GM12875 (cell line): ENCODE results near the gene NEK6.

Source experiments
- H3K4me3 ChIP-seq: one replicate; pipeline ENCODE4 v1.5.1; 2011; ENCODE audit warnings: low read depth, low read length, control low read depth
- TF ChIP-seq, protein P1 (sequence below): IDR thresholded peaks from 2 replicates; pipeline ENCODE4 v1.5.1; 2011; ENCODE audit warnings: low read depth, mild to moderate bottlenecking, control low read depth, inconsistent platforms, low read length, moderate library complexity, borderline replicate concordance; ENCODE audit not compliant: insufficient read depth

NEK6 gene

DNA sequence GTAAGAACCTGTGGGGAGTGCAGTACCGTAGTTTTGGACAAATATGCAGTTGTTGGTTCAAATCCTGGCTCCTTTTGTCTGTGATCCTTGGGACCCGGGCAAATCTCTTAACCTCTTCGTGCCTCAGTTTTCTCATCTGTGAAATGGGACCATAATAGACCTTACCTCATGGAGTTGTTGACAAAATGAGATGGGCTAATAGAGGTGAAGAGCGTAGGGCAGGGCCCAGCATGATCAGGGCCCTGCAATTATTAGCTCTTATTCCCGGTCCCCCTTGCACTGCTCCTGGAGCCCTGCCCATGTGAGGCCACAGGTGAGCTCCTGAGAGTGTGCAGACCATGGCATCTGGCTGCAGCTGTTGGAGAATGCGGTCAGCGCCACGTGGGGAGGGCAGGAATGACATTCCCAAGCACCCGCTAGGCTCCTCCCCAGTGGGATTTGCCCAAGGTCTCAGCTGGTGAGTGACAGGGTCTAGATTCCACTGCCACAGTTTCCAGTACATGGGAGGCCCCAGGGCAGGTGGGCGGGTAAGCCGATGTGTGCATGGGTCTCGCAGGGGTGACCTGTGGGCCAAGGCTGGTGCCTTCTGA lies 41.0 kb downstream of the NEK6 start:
- TF ChIP-seq, protein P1, sequence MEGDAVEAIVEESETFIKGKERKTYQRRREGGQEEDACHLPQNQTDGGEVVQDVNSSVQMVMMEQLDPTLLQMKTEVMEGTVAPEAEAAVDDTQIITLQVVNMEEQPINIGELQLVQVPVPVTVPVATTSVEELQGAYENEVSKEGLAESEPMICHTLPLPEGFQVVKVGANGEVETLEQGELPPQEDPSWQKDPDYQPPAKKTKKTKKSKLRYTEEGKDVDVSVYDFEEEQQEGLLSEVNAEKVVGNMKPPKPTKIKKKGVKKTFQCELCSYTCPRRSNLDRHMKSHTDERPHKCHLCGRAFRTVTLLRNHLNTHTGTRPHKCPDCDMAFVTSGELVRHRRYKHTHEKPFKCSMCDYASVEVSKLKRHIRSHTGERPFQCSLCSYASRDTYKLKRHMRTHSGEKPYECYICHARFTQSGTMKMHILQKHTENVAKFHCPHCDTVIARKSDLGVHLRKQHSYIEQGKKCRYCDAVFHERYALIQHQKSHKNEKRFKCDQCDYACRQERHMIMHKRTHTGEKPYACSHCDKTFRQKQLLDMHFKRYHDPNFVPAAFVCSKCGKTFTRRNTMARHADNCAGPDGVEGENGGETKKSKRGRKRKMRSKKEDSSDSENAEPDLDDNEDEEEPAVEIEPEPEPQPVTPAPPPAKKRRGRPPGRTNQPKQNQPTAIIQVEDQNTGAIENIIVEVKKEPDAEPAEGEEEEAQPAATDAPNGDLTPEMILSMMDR = no peak
- H3K4me3 ChIP-seq = no peak overlapping the region

DNA sequence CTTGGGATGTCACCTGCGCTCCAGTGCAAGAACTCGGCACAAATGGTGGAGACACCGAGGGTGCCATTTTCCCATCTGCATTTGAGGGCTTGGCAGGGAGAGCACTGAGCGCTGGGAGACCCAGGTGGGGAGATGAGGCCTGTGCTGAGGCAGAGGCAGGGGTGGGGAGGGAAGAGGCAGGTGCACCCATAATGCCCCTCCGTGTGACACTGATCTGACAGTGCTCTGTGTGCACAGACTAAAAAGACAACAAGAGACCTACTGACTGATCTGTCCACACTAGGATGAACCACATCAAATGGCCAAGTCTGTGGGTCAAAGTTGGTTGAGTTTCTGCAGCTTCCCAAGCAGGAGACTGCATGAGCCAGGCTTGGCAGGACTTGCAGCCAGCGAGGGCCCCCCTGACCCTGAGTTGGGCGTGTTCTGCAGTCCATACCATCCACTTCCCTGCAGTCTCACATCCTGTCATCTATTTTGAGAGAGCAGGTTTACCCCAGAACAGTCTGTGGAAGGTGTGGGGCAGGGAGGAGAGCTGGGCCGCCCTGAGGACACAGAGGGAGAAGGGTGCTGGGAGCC lies 41.9 kb downstream of the NEK6 start:
- TF ChIP-seq, protein P1 = no peak
- H3K4me3 ChIP-seq = no peak overlapping the region

DNA sequence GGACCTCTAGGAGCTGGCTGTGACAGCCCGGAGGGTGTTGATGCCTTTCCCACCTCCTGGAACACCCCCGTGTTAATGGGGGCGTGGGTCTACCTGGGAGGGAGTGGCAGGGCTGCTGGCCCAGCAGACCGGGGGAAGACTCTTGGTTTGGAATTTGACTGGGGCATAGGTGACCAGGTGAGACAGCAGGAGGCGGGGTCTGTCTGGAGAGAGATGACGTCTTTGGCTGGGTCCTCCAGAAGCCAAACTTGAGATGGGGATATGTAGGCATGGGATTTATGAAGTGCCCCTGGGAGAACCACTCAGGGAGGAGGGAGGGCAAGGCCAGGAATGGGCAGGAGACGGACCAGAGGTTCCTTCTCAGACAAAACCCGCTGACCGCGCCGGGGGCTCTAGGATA lies 42.6 kb downstream of the NEK6 start:
- TF ChIP-seq, protein P1 = no peak
- no peak overlapping the region for H3K4me3 ChIP-seq

DNA sequence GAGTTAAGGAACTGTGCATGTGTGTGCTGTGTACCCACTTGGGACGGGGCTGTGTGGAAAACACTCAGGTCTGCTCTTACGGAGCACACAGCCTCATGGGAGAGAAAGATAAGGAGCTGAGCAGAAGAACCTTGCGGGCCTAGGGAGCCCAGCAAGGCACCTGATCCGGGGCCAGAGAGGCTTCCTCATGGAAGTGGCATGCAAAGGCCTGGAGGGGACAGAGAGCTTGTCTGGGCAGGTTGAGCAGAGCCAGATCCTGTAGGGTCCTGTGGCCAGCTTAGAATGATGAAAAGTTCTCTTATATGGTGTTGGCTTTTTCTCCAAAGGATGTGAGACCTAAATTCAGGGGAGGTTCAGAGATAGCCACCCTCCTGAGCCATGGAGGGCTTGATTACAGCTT lies 45.2 kb downstream of the NEK6 start:
- TF ChIP-seq, protein P1 = no peak
- H3K4me3 ChIP-seq = no peak overlapping the region

DNA sequence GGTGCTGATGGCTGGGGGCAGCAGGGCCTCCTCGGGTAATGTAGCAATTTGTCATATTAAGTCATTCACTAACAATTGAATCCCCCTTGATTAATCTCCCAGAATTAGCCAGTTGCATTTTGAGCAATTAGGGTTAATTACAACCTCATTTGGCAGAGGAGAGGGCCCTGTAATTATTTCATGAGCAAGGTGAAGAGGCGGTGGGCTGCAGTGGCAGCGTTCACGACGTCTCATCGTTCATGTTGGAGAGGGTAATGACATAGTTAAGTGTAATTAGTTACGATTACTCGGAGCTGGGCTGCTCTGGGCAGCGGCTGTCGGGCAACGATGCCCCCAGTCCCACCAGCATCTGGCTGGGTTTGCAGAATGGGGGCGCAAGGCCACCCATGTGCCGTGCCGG lies 46.0 kb downstream of the NEK6 start:
- no peak overlapping the region for H3K4me3 ChIP-seq
- TF ChIP-seq, protein P1 = no peak

DNA sequence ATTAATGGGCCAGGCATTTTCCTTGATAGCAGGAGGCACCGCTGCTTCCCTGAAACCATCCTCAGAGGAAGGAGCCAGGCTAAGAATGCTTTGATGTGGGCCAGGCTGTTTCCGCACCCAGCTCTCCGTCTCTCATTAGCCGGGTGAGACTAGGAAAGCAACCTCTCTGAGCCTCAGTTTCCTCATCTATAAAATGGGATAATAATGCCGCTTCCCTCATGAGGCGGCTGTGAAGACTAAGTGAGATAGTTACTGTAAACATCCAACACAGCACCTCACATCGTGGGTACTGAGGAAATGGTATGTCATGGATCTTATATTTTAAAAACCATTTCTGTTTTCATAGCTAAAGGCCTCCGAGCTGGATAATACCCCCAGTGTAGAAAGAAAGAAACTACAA lies 46.5 kb downstream of the NEK6 start:
- H3K4me3 ChIP-seq = no peak overlapping the region
- TF ChIP-seq, protein P1 = no peak

DNA sequence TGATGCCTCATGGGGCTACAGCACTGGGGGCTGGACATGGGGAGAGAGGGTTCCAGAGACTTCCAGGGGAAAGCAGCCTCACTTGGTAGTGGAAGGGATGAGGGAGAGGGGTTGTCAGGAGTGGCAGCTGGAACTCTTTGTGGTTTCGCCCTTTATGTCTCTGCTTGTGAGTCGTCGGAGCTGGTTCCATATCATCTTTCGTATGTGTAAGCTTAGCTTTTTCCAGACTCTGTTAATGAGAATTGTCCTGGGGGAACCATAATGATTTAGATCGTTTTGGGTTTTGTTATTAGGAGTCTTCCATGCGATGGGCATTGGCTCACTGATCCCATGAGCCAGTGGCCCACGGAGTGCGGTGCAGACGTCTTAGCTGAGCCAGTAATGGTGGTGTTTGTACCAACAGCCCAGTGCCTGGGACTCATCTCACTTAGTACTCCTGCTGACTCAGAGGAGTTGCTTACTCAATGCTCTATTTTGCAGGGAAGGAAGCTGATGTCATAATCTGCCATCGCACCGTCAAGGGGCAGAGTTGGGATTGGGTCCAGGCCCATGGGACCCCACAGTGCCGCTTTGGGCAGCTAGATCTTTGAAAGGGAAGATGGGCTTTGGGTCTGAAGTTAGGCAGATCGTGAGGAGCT lies 48.5 kb downstream of the NEK6 start:
- no peak overlapping the region for H3K4me3 ChIP-seq

More for the DNA sequence above, 48.5 kb downstream of the NEK6 start:
- TF ChIP-seq, protein P1 = no peak
